ENCODE data around the gene CENPF. TPM values are rescaled to one million over a fixed set of nuclear protein-coding genes. Genes with fewer than 3 reads are reported as not detected.
"Not testable (repeated sequence)": the region's sequence is repeated elsewhere in the genome, so short reads cannot be mapped to it uniquely, and the experiment has no call there.

The CENPF gene
- total and polyA plus RNA-seq, 4 donors = 1.2 to 9.7 (median 1.9) TPM

- Histone ChIP-seq H3K27me3 (ENCODE audit: control insufficient read depth in 3 of 3, insufficient read depth in 3 of 3, low read length in 2 of 3) (no peaks in the 10 kb centered on the region), H3K27ac (ENCODE audit: low read depth in 1 of 2, low read length in 1 of 2) (no peak overlapping the region), H3K36me3 (ENCODE audit: control insufficient read depth in 4 of 4, insufficient read depth in 4 of 4, low read length in 4 of 4) (no peaks in the 10 kb centered on the region), H3K9me3 (ENCODE audit: control insufficient read depth in 4 of 4, insufficient read depth in 3 of 4, low read length in 3 of 4) (no peaks in the 10 kb centered on the region), H3K4me3 (no peak overlapping the region), H3K9ac (ENCODE audit: insufficient read depth in 1 of 2, low read length in 2 of 2) (peak overlapping the region; percentile 50 to 73), H3K4me1 (ENCODE audit: control insufficient read depth in 5 of 5, insufficient read depth in 5 of 5, low read length in 5 of 5) (peaks cover 0 to 12% (median 3%) of the 10 kb centered on the region in 5 donors)
- DNase-seq = peak in 2 of 3 donors; percentile 20 to 32
- WGBS, 2 donors = 1 to 2% methylated on average over 11 of the region's 11 CpGs
- ATAC-seq (ENCODE audit: insufficient read depth, low FRiP score) = no peak
- TF ChIP-seq CTCF (IDR thresholded peaks at IDR 0.05; ENCODE audit: control extremely low read depth, extremely low read depth) = no peak
These were observed 841 bp downstream of the CENPF start for GRCh38 chr1:214603819-214604252.

GRCh38 chr1:214604523-214604922 lies 1.5 kb downstream of the CENPF start:
- Histone ChIP-seq H3K36me3 (ENCODE audit: control insufficient read depth in 4 of 4, insufficient read depth in 4 of 4, low read length in 4 of 4) (peaks cover 0 to 5% (median 0%) of the 10 kb centered on the region in 4 donors), H3K9ac (ENCODE audit: insufficient read depth in 1 of 2, low read length in 2 of 2) (peak overlapping the region in 1 of 2 donors; percentile 19), H3K4me3 (no peak overlapping the region), H3K27ac (ENCODE audit: low read depth in 1 of 2, low read length in 1 of 2) (no peak overlapping the region), H3K27me3 (ENCODE audit: control insufficient read depth in 3 of 3, insufficient read depth in 3 of 3, low read length in 2 of 3) (no peaks in the 10 kb centered on the region), H3K9me3 (ENCODE audit: control insufficient read depth in 4 of 4, insufficient read depth in 3 of 4, low read length in 3 of 4) (no peaks in the 10 kb centered on the region), H3K4me1 (ENCODE audit: control insufficient read depth in 5 of 5, insufficient read depth in 5 of 5, low read length in 5 of 5) (peaks cover 0 to 12% (median 3%) of the 10 kb centered on the region in 5 donors)
- no peak for ATAC-seq (ENCODE audit: insufficient read depth, low FRiP score)
- TF ChIP-seq CTCF (IDR thresholded peaks at IDR 0.05; ENCODE audit: control extremely low read depth, extremely low read depth) = no peak
- peak in 1 of 3 donors; percentile 39 for DNase-seq

GRCh38 chr1:214605484-214605883 lies 2.5 kb downstream of the CENPF start:
- peaks cover 0 to 12% (median 3%) of the 10 kb centered on the region in 5 donors for H3K4me1 ChIP-seq (ENCODE audit: control insufficient read depth in 5 of 5, insufficient read depth in 5 of 5, low read length in 5 of 5)
- not testable (repeated sequence) for H3K27me3 ChIP-seq (ENCODE audit: control insufficient read depth in 3 of 3, insufficient read depth in 3 of 3, low read length in 2 of 3); H3K9ac ChIP-seq (ENCODE audit: insufficient read depth in 1 of 2, low read length in 2 of 2); H3K4me3 ChIP-seq; ATAC-seq (ENCODE audit: insufficient read depth, low FRiP score); DNase-seq; H3K36me3 ChIP-seq (ENCODE audit: control insufficient read depth in 4 of 4, insufficient read depth in 4 of 4, low read length in 4 of 4); H3K9me3 ChIP-seq (ENCODE audit: control insufficient read depth in 4 of 4, insufficient read depth in 3 of 4, low read length in 3 of 4); H3K27ac ChIP-seq (ENCODE audit: low read depth in 1 of 2, low read length in 1 of 2)
- 97 to 99% methylated on average over 32 of the region's 32 CpGs for WGBS, 2 donors

- 98 to 99% methylated on average over 58 to 63 of the region's 63 CpGs for WGBS, 2 donors
- not testable (repeated sequence) for ATAC-seq (ENCODE audit: insufficient read depth, low FRiP score); DNase-seq; H3K36me3 ChIP-seq (ENCODE audit: control insufficient read depth in 4 of 4, insufficient read depth in 4 of 4, low read length in 4 of 4); H3K4me3 ChIP-seq; H3K27ac ChIP-seq (ENCODE audit: low read depth in 1 of 2, low read length in 1 of 2); H3K9me3 ChIP-seq (ENCODE audit: control insufficient read depth in 4 of 4, insufficient read depth in 3 of 4, low read length in 3 of 4); H3K9ac ChIP-seq (ENCODE audit: insufficient read depth in 1 of 2, low read length in 2 of 2); H3K27me3 ChIP-seq (ENCODE audit: control insufficient read depth in 3 of 3, insufficient read depth in 3 of 3, low read length in 2 of 3)
- peaks cover 0 to 12% (median 3%) of the 10 kb centered on the region in 5 donors for H3K4me1 ChIP-seq (ENCODE audit: control insufficient read depth in 5 of 5, insufficient read depth in 5 of 5, low read length in 5 of 5)
These were observed 3.2 kb downstream of the CENPF start for GRCh38 chr1:214605933-214606925.

GRCh38 chr1:214607492-214608215 lies 4.7 kb downstream of the CENPF start:
- not testable (repeated sequence) for H3K27ac ChIP-seq (ENCODE audit: low read depth in 1 of 2, low read length in 1 of 2); H3K9ac ChIP-seq (ENCODE audit: insufficient read depth in 1 of 2, low read length in 2 of 2); H3K9me3 ChIP-seq (ENCODE audit: control insufficient read depth in 4 of 4, insufficient read depth in 3 of 4, low read length in 3 of 4); H3K4me3 ChIP-seq; ATAC-seq (ENCODE audit: insufficient read depth, low FRiP score); H3K27me3 ChIP-seq (ENCODE audit: control insufficient read depth in 3 of 3, insufficient read depth in 3 of 3, low read length in 2 of 3); DNase-seq; H3K36me3 ChIP-seq (ENCODE audit: control insufficient read depth in 4 of 4, insufficient read depth in 4 of 4, low read length in 4 of 4)
- 98% methylated on average over 16 to 21 of the region's 21 CpGs for WGBS, 2 donors
- H3K4me1 ChIP-seq (ENCODE audit: control insufficient read depth in 5 of 5, insufficient read depth in 5 of 5, low read length in 5 of 5) = peaks cover 0 to 12% (median 3%) of the 10 kb centered on the region in 5 donors

GRCh38 chr1:214608216-214608783 lies 5.3 kb downstream of the CENPF start:
- H3K27me3 ChIP-seq (ENCODE audit: control insufficient read depth in 3 of 3, insufficient read depth in 3 of 3, low read length in 2 of 3); DNase-seq; ATAC-seq (ENCODE audit: insufficient read depth, low FRiP score); H3K36me3 ChIP-seq (ENCODE audit: control insufficient read depth in 4 of 4, insufficient read depth in 4 of 4, low read length in 4 of 4); H3K9ac ChIP-seq (ENCODE audit: insufficient read depth in 1 of 2, low read length in 2 of 2); H3K9me3 ChIP-seq (ENCODE audit: control insufficient read depth in 4 of 4, insufficient read depth in 3 of 4, low read length in 3 of 4); H3K27ac ChIP-seq (ENCODE audit: low read depth in 1 of 2, low read length in 1 of 2); H3K4me3 ChIP-seq: not testable (repeated sequence)
- 96 to 97% methylated on average over 43 to 45 of the region's 45 CpGs for WGBS, 2 donors
- H3K4me1 ChIP-seq (ENCODE audit: control insufficient read depth in 5 of 5, insufficient read depth in 5 of 5, low read length in 5 of 5) = peaks cover 0 to 12% (median under 1%) of the 10 kb centered on the region in 5 donors
